ENCODE measurements around the gene BRMS1L.

DNA sequence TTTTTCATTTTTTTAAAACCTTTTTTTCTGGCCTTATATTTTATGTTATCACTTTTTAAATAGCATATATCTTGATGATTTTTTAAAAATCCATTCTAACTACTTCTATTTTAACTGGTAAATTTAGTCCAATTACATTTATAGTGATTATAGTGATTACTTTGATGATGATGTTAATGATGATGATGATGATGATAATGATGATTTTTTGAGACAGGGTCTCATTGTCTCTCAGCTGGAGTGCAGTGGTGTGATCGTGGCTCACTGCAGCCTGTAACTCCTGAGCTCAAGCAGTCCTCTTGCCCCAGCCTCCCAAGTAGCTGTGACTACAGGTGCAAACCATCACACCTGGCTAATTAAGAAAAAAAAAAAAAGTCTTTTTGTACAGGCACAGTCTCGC, 27.1 kb downstream of the BRMS1L start:
- TF ChIP-seq POLR2AphosphoS5 (IDR thresholded peaks at IDR 0.05) (no peak), SMC3 (conservative IDR thresholded peaks at IDR 0.05; ENCODE audit: poor library complexity) (no peak), EZH2 (IDR thresholded peaks at IDR 0.05; ENCODE audit: borderline replicate concordance, insufficient read depth, low read length, poor library complexity, severe bottlenecking) (no peak)
- TF ChIP-seq, protein P1, sequence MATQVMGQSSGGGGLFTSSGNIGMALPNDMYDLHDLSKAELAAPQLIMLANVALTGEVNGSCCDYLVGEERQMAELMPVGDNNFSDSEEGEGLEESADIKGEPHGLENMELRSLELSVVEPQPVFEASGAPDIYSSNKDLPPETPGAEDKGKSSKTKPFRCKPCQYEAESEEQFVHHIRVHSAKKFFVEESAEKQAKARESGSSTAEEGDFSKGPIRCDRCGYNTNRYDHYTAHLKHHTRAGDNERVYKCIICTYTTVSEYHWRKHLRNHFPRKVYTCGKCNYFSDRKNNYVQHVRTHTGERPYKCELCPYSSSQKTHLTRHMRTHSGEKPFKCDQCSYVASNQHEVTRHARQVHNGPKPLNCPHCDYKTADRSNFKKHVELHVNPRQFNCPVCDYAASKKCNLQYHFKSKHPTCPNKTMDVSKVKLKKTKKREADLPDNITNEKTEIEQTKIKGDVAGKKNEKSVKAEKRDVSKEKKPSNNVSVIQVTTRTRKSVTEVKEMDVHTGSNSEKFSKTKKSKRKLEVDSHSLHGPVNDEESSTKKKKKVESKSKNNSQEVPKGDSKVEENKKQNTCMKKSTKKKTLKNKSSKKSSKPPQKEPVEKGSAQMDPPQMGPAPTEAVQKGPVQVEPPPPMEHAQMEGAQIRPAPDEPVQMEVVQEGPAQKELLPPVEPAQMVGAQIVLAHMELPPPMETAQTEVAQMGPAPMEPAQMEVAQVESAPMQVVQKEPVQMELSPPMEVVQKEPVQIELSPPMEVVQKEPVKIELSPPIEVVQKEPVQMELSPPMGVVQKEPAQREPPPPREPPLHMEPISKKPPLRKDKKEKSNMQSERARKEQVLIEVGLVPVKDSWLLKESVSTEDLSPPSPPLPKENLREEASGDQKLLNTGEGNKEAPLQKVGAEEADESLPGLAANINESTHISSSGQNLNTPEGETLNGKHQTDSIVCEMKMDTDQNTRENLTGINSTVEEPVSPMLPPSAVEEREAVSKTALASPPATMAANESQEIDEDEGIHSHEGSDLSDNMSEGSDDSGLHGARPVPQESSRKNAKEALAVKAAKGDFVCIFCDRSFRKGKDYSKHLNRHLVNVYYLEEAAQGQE (IDR thresholded peaks at IDR 0.05; ENCODE audit: borderline replicate concordance): no peak
- TF ChIP-seq, protein P2, sequence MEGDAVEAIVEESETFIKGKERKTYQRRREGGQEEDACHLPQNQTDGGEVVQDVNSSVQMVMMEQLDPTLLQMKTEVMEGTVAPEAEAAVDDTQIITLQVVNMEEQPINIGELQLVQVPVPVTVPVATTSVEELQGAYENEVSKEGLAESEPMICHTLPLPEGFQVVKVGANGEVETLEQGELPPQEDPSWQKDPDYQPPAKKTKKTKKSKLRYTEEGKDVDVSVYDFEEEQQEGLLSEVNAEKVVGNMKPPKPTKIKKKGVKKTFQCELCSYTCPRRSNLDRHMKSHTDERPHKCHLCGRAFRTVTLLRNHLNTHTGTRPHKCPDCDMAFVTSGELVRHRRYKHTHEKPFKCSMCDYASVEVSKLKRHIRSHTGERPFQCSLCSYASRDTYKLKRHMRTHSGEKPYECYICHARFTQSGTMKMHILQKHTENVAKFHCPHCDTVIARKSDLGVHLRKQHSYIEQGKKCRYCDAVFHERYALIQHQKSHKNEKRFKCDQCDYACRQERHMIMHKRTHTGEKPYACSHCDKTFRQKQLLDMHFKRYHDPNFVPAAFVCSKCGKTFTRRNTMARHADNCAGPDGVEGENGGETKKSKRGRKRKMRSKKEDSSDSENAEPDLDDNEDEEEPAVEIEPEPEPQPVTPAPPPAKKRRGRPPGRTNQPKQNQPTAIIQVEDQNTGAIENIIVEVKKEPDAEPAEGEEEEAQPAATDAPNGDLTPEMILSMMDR (IDR thresholded peaks at IDR 0.05; ENCODE audit: poor library complexity, severe bottlenecking): no peak

Data from neural cell (in vitro differentiated cells).